Panc1 (cell line): ENCODE data around the gene FAM20B. TPM values are rescaled to one million over a fixed set of nuclear protein-coding genes. Genes with fewer than 3 reads are reported as not detected.

Experiments
- ATAC-seq: fragments of 200-7000 bp; cut with Tn5 transposase; 2 replicates; pipeline ENCODE4 v1.9.1; 2020; ENCODE audit warnings: mild to moderate bottlenecking, moderate library complexity
- BruUV-seq: library from RNA; stranded (reverse); fragments of 400-500 nt; replicated peaks from 2 replicates; lab custom pipeline; 2021; lab: Mats Ljungman, UMichigan
- CTCF ChIA-PET: fragments of 300-600 bp; sonication (Branson Sonifier 250); formaldehyde crosslinking; loops from one replicate; lab custom pipeline; 2022; ENCODE audit warnings: antibody characterized with exemption; lab: Charles Lee
- POLR2A ChIA-PET: fragments of 300-600 bp; sonication (Branson Sonifier 250); formaldehyde crosslinking; loops from one replicate; lab custom pipeline; 2022; ENCODE audit warnings: antibody characterized with exemption; lab: Charles Lee
- DNase-seq: peaks from one replicate; pipeline ENCODE4 v3.0.0-alpha.2; 2010; ENCODE audit warnings: low read depth, low spot score
- H3K27ac ChIP-seq: 2 replicates; pipeline ENCODE4 v1.5.1; 2011; ENCODE audit warnings: mild to moderate bottlenecking, low read length, inconsistent platforms
- H3K27me3 ChIP-seq: fragments of 200-500 bp; sonication (Bioruptor generic); 2 replicates; pipeline ENCODE4 v1.6.0; 2014; ENCODE audit warnings: low read length, inconsistent platforms; ENCODE audit not compliant: control insufficient read depth, insufficient read depth
- H3K36me3 ChIP-seq: fragments of 200-500 bp; sonication (Bioruptor generic); 2 replicates; pipeline ENCODE4 v1.5.1; 2014; ENCODE audit warnings: inconsistent platforms, mild to moderate bottlenecking, low read length, moderate library complexity; ENCODE audit not compliant: control insufficient read depth, insufficient read depth
- H3K4me1 ChIP-seq: 2 replicates; pipeline ENCODE4 v1.5.1; 2011; ENCODE audit warnings: inconsistent platforms, mild to moderate bottlenecking, low read length, moderate library complexity; ENCODE audit not compliant: control insufficient read depth, insufficient read depth
- H3K4me3 ChIP-seq, 2 experiments: 2 replicates each; pipeline ENCODE4 v1.5.1; 2011 to 2012; ENCODE audit warnings: low read depth in 2 of 2, low read length in 2 of 2, mild to moderate bottlenecking in 2 of 2, inconsistent platforms in 1 of 2, moderate library complexity in 1 of 2
- H3K9me3 ChIP-seq: fragments of 200-500 bp; sonication (Bioruptor generic); 2 replicates; pipeline ENCODE4 v1.5.1; 2014; ENCODE audit warnings: low read depth, mild to moderate bottlenecking, inconsistent platforms, low read length, moderate library complexity; ENCODE audit not compliant: control insufficient read depth, insufficient read depth
- CTCF ChIP-seq: fragments of 450-650 bp; IDR thresholded peaks from 2 replicates; pipeline ENCODE4 v1.5.1; 2017; ENCODE audit warnings: mild to moderate bottlenecking
- POLR2AphosphoS5 ChIP-seq: IDR thresholded peaks from 2 replicates; pipeline ENCODE4 v1.6.1; 2012; ENCODE audit warnings: mild to moderate bottlenecking, low read depth, low read length, moderate library complexity
- REST ChIP-seq, 2 experiments: IDR thresholded peaks; 2 replicates each; pipeline ENCODE4 v1.6.1; 2011 to 2012; ENCODE audit warnings: low read depth in 2 of 2, control low read depth in 1 of 2, low read length in 1 of 2, mild to moderate bottlenecking in 1 of 2, moderate library complexity in 1 of 2; ENCODE audit not compliant: insufficient read depth in 1 of 2
- SIN3A ChIP-seq: IDR thresholded peaks from 2 replicates; pipeline ENCODE4 v1.6.1; 2012; ENCODE audit warnings: low read depth, mild to moderate bottlenecking, low read length, moderate library complexity, borderline replicate concordance; ENCODE audit not compliant: insufficient read depth
- TCF7L2 ChIP-seq: IDR thresholded peaks from 2 replicates; pipeline ENCODE4 v1.6.1; 2011; ENCODE audit warnings: mild to moderate bottlenecking, low read depth, low read length, inconsistent platforms
- in situ Hi-C: cut with HindIII; loops from 2 replicates; pipeline ENCODE4 v1.10.0; 2016; ENCODE audit warnings: low sequenced_read_pairs, low pct_unique_long_range_greater_than_20kb
- intact Hi-C: fragments of 100-400 bp; cut with micrococcal nuclease; formaldehyde crosslinking; loops from one replicate; pipeline ENCODE4 v1.10.0; 2022; ENCODE audit not compliant: unreplicated experiment
- total RNA-seq: library from RNA; stranded (reverse); gene quantifications from one replicate; pipeline ENCODE4 v1.2.1, GENCODE V29; 2021; ENCODE audit not compliant: unreplicated experiment

FAM20B gene
- total RNA-seq, 1 experiment from 2014 or later = 49.9 TPM

GRCh38 chr1:179055937-179056336 lies 30.2 kb downstream of the FAM20B start:
- DNase-seq (no peak), ATAC-seq (no peak)
- no TSS peak for BruUV-seq
- intact Hi-C loops = no loop called here
- H3K4me1 ChIP-seq = no peaks in the 10 kb centered on the region
- no peak overlapping the region for H3K27ac ChIP-seq
- in situ Hi-C loops = no loop called here
- POLR2A ChIA-PET = no interaction called here
- H3K9me3 ChIP-seq = no peaks in the 10 kb centered on the region
- CTCF ChIA-PET = no interaction called here
- H3K27me3 ChIP-seq = no peaks in the 10 kb centered on the region
- H3K4me3 ChIP-seq = no peak overlapping the region
- TF ChIP-seq CTCF (no peak), SIN3A (no peak), TCF7L2 (no peak)
- no peaks in the 10 kb centered on the region for H3K36me3 ChIP-seq

GRCh38 chr1:179058487-179059483 lies 33.1 kb downstream of the FAM20B start:
- H3K27ac ChIP-seq = no peak overlapping the region
- no peak for DNase-seq

More at GRCh38 chr1:179058487-179059483, 33.1 kb downstream of the FAM20B start:
- intact Hi-C loops (no loop called here), in situ Hi-C loops (no loop called here)
- H3K4me3 ChIP-seq = no peak overlapping the region
- ATAC-seq = no peak
- CTCF ChIA-PET = no interaction called here
- BruUV-seq = TSS peak; percentile 30
- H3K36me3 ChIP-seq = no peaks in the 10 kb centered on the region
- no peaks in the 10 kb centered on the region for H3K27me3 ChIP-seq
- H3K9me3 ChIP-seq = no peaks in the 10 kb centered on the region
- TF ChIP-seq CTCF (no peak), POLR2AphosphoS5 (no peak), SIN3A (no peak), REST (IDR thresholded peaks at IDR 0.05; ENCODE audit: insufficient read depth in 1 of 2, low read depth in 2 of 2, low read length in 1 of 2) (no peak), TCF7L2 (no peak)
- no peaks in the 10 kb centered on the region for H3K4me1 ChIP-seq
- POLR2A ChIA-PET = no interaction called here
